Liver (tissue), 9 donors: Measurements from ENCODE around the gene EEFSEC. TPM values are rescaled to one million over a fixed set of nuclear protein-coding genes. Genes with fewer than 3 reads are reported as not detected.

ENCODE experiments used
- DNase-seq: peaks from one replicate; pipeline ENCODE4 v3.0.0-alpha.2; 2017; ENCODE audit warnings: low spot score
- H3K27ac ChIP-seq, 2 donors: one replicate each; pipeline ENCODE4 v1.7.0; 2013; ENCODE audit warnings: inconsistent platforms in 2 of 2, low read length in 2 of 2, control low read depth in 1 of 2, low read depth in 1 of 2, mild to moderate bottlenecking in 1 of 2
- H3K27me3 ChIP-seq, 4 donors: one replicate each; pipeline versions ENCODE4 v1.6.1 to v1.7.0; 2013; ENCODE audit warnings: low read length in 3 of 4, inconsistent platforms in 1 of 4, mild to moderate bottlenecking in 1 of 4, moderate library complexity in 1 of 4; ENCODE audit not compliant: control insufficient read depth in 4 of 4, insufficient read depth in 4 of 4
- H3K36me3 ChIP-seq, 4 donors: one replicate each; pipeline versions ENCODE4 v1.6.1 to v1.7.0; 2013; ENCODE audit warnings: low read length in 3 of 4, mild to moderate bottlenecking in 3 of 4, low read depth in 1 of 4, moderate library complexity in 1 of 4; ENCODE audit not compliant: control insufficient read depth in 4 of 4, insufficient read depth in 3 of 4
- H3K4me1 ChIP-seq, 4 donors: one replicate each; pipeline versions ENCODE4 v1.6.1 to v1.7.0; 2013; ENCODE audit warnings: low read length in 3 of 4, mild to moderate bottlenecking in 3 of 4, moderate library complexity in 1 of 4; ENCODE audit not compliant: control insufficient read depth in 4 of 4, insufficient read depth in 4 of 4
- H3K4me3 ChIP-seq, 3 donors: one replicate each; pipeline versions ENCODE4 v1.6.1 to v1.7.0; 2013; ENCODE audit warnings: low read length in 3 of 3, control low read depth in 1 of 3, low read depth in 1 of 3, mild to moderate bottlenecking in 1 of 3
- H3K9ac ChIP-seq, 2 donors: one replicate each; pipeline ENCODE4 v1.7.0; 2013; ENCODE audit warnings: low read length in 2 of 2, mild to moderate bottlenecking in 2 of 2, moderate library complexity in 2 of 2, control low read depth in 1 of 2, low read depth in 1 of 2
- H3K9me3 ChIP-seq, 4 donors: one replicate each; pipeline versions ENCODE4 v1.6.1 to v1.7.0; 2013; ENCODE audit warnings: low read length in 3 of 4; ENCODE audit not compliant: control insufficient read depth in 4 of 4
- EGR1 ChIP-seq, 2 donors: IDR thresholded peaks; 2 replicates each; pipeline ENCODE4 v1.6.1; 2016 to 2018; ENCODE audit warnings: antibody characterized with exemption in 2 of 2, low read depth in 2 of 2
- FOXA1 ChIP-seq: IDR thresholded peaks from 2 replicates; pipeline ENCODE4 v1.6.1; 2016; ENCODE audit warnings: antibody characterized with exemption
- FOXA2 ChIP-seq: IDR thresholded peaks from 2 replicates; pipeline ENCODE4 v1.6.1; 2016; ENCODE audit warnings: antibody characterized with exemption
- GABPA ChIP-seq, 2 donors: IDR thresholded peaks in 1 of 2; conservative IDR thresholded peaks in 1 of 2; 2 replicates each; pipeline ENCODE4 v1.6.1; 2016; ENCODE audit warnings: antibody characterized with exemption in 2 of 2, mild to moderate bottlenecking in 1 of 2, moderate library complexity in 1 of 2
- HNF4A ChIP-seq, 2 donors: conservative IDR thresholded peaks; 2 replicates each; pipeline ENCODE4 v1.6.1; 2016; ENCODE audit warnings: antibody characterized with exemption in 2 of 2, mild to moderate bottlenecking in 2 of 2
- HNF4G ChIP-seq: IDR thresholded peaks from 2 replicates; pipeline ENCODE4 v1.6.1; 2016; ENCODE audit warnings: antibody characterized with exemption
- JUND ChIP-seq, 2 donors: IDR thresholded peaks; 2 replicates each; pipeline ENCODE4 v1.6.1; 2016; ENCODE audit warnings: antibody characterized with exemption in 2 of 2
- NR2F2 ChIP-seq: IDR thresholded peaks from 2 replicates; pipeline ENCODE4 v1.6.1; 2016; ENCODE audit warnings: antibody characterized with exemption
- RAD21 ChIP-seq, 2 donors: IDR thresholded peaks; 2 replicates each; pipeline ENCODE4 v1.6.1; 2016; ENCODE audit warnings: antibody characterized with exemption in 2 of 2, mild to moderate bottlenecking in 2 of 2
- RXRA ChIP-seq, 2 donors: IDR thresholded peaks; 2 replicates each; pipeline ENCODE4 v1.6.1; 2017 to 2018; ENCODE audit warnings: antibody characterized with exemption in 2 of 2, mild to moderate bottlenecking in 1 of 2
- SP1 ChIP-seq: IDR thresholded peaks from 2 replicates; pipeline ENCODE4 v1.6.1; 2018; ENCODE audit warnings: antibody characterized with exemption, mild to moderate bottlenecking
- TAF1 ChIP-seq: conservative IDR thresholded peaks from 2 replicates; pipeline ENCODE4 v1.6.1; 2016; ENCODE audit warnings: antibody characterized with exemption, mild to moderate bottlenecking
- YY1 ChIP-seq: IDR thresholded peaks from 2 replicates; pipeline ENCODE4 v1.6.1; 2016; ENCODE audit warnings: antibody characterized with exemption, mild to moderate bottlenecking
- WGBS: extraction: QIAGEN DNeasy Blood & Tissue Kit; methylation state at CpG from one replicate; pipeline ENCODE4 v1.1.7; 2013; 5-methylcytosine and 5-hydroxymethylcytosine counted together
- polyA plus RNA-seq, 2 donors: library from polyadenylated mRNA; stranded (reverse) in 1 of 2; unstranded in 1 of 2; fragments of 200-250 nt in 1 of 2; fragments of >200 nt in 1 of 2; fragmentation: Nextera tagmentation in 1 of 2; extraction: Ambion mirVana in 1 of 2; gene quantifications; one replicate each; pipeline versions ENCODE4 v1.2.1 to v1.2.3, GENCODE V29; 2013 to 2015
- total RNA-seq, 2 donors: library from RNA; depleted of rRNA; stranded (reverse); fragments of >200 nt; gene quantifications; one replicate each; pipeline ENCODE4 v1.2.3, GENCODE V29; 2014
- TF ChIP-seq, protein P1 (sequence below): IDR thresholded peaks from 2 replicates; pipeline ENCODE4 v1.6.1; 2016; ENCODE audit warnings: antibody characterized with exemption
- TF ChIP-seq, protein P2 (sequence below): IDR thresholded peaks from 2 replicates; pipeline ENCODE4 v1.6.1; 2016; ENCODE audit warnings: antibody characterized with exemption
- TF ChIP-seq, protein P3 (sequence below): IDR thresholded peaks from 2 replicates; pipeline ENCODE4 v1.6.1; 2016; ENCODE audit warnings: antibody characterized with exemption
- TF ChIP-seq, protein P4 (sequence below): fragments of 150-350 bp; IDR thresholded peaks from 2 replicates; pipeline ENCODE4 v1.5.1; 2017; ENCODE audit warnings: improper control_type of control experiment, low read depth, low read length; ENCODE audit not compliant: missing input control
- TF ChIP-seq, protein P5 (sequence below): IDR thresholded peaks from 2 replicates; pipeline ENCODE4 v1.6.1; 2016; ENCODE audit warnings: antibody characterized with exemption, mild to moderate bottlenecking
- donor health status: healthy.
- donor health status: healthy.
- donor health status: healthy.
- donor health status: healthy.
- donor health status: healthy.

Gene EEFSEC
- total and polyA plus RNA-seq, 4 donors: 8.4 to 13.1 (median 10.7) TPM

DNA sequence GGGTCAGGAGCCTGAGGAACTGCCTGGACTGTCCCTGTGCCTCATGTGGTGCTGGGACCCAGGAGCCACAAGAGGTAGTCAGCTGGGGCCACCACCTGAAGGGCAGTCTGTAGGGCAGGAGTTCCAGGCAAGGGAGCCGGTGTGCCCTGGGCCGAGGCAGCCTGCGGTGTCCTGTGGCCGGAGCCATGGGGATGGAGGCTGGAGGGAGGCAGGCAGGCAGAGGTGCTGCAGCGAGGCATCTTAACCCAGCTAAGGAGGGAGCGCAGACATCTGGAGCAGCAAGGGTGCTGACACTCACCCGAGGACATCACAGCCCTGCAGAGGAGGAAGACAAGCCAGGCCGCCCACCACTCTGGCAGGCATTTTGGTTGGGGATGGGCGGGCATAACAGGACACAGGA is 235.7 kb downstream of the EEFSEC start:
- Histone ChIP-seq H3K27me3 (no peaks in the 10 kb centered on the region), H3K4me3 (no peak overlapping the region), H3K27ac (no peak overlapping the region), H3K36me3 (peaks cover 0 to 2% (median 0%) of the 10 kb centered on the region in 4 donors), H3K9ac (no peak overlapping the region), H3K4me1 (peaks cover 13 to 23% (median 23%) of the 10 kb centered on the region in 4 donors), H3K9me3 (no peaks in the 10 kb centered on the region)
- WGBS: 99% methylated on average over 9 of the region's 9 CpGs
- no peak for DNase-seq
- TF ChIP-seq GABPA (IDR thresholded peaks at IDR 0.05 in 1 of 2, conservative IDR thresholded peaks at IDR 0.05 in 1 of 2) (no peak), HNF4G (no peak), HNF4A (conservative IDR thresholded peaks at IDR 0.05) (no peak), SP1 (no peak), TAF1 (no peak), FOXA1 (no peak), RXRA (IDR thresholded peaks at IDR 0.05) (no peak), YY1 (no peak)
- TF ChIP-seq, protein P1, sequence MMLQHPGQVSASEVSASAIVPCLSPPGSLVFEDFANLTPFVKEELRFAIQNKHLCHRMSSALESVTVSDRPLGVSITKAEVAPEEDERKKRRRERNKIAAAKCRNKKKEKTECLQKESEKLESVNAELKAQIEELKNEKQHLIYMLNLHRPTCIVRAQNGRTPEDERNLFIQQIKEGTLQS: no peak
- TF ChIP-seq, protein P2, sequence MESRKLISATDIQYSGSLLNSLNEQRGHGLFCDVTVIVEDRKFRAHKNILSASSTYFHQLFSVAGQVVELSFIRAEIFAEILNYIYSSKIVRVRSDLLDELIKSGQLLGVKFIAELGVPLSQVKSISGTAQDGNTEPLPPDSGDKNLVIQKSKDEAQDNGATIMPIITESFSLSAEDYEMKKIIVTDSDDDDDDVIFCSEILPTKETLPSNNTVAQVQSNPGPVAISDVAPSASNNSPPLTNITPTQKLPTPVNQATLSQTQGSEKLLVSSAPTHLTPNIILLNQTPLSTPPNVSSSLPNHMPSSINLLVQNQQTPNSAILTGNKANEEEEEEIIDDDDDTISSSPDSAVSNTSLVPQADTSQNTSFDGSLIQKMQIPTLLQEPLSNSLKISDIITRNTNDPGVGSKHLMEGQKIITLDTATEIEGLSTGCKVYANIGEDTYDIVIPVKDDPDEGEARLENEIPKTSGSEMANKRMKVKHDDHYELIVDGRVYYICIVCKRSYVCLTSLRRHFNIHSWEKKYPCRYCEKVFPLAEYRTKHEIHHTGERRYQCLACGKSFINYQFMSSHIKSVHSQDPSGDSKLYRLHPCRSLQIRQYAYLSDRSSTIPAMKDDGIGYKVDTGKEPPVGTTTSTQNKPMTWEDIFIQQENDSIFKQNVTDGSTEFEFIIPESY: no peak
- TF ChIP-seq, protein P3, sequence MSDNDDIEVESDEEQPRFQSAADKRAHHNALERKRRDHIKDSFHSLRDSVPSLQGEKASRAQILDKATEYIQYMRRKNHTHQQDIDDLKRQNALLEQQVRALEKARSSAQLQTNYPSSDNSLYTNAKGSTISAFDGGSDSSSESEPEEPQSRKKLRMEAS: no peak

DNA sequence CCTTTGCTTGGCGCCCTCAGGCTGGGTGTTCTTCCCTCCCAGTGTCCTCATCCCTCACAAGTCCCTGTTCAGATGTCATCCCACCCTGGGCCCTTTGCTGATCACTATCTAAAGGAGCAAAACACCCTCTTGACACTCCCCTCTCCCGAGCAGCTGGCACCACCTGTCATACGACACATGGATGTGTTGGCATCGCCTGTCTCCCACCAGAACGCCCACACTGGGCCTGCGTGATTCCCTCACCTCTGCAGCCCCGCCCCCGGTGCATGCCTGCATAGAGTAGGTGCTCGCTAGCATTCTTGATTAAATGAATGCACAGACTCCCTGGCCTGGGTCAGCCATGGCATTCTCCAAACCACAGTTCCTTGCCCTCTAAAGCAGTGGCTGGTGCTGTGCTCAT is 237.6 kb downstream of the EEFSEC start:
- no peak for DNase-seq
- Histone ChIP-seq H3K4me3 (no peak overlapping the region), H3K4me1 (peaks cover 5% of the 10 kb centered on the region in 4 donors), H3K27me3 (no peaks in the 10 kb centered on the region), H3K9me3 (no peaks in the 10 kb centered on the region), H3K27ac (no peak overlapping the region), H3K36me3 (peaks cover 0 to 2% (median 0%) of the 10 kb centered on the region in 4 donors), H3K9ac (no peak overlapping the region)
- no peak for TF ChIP-seq HNF4G
- no peak for TF ChIP-seq NR2F2
- TF ChIP-seq, protein P1: no peak
- TF ChIP-seq GABPA (IDR thresholded peaks at IDR 0.05 in 1 of 2, conservative IDR thresholded peaks at IDR 0.05 in 1 of 2): no peak
- TF ChIP-seq RXRA (IDR thresholded peaks at IDR 0.05): no peak
- TF ChIP-seq, protein P2: no peak
- no peak for TF ChIP-seq FOXA2
- TF ChIP-seq EGR1 (IDR thresholded peaks at IDR 0.05; ENCODE audit: low read depth in 2 of 2): no peak
- TF ChIP-seq, protein P4, sequence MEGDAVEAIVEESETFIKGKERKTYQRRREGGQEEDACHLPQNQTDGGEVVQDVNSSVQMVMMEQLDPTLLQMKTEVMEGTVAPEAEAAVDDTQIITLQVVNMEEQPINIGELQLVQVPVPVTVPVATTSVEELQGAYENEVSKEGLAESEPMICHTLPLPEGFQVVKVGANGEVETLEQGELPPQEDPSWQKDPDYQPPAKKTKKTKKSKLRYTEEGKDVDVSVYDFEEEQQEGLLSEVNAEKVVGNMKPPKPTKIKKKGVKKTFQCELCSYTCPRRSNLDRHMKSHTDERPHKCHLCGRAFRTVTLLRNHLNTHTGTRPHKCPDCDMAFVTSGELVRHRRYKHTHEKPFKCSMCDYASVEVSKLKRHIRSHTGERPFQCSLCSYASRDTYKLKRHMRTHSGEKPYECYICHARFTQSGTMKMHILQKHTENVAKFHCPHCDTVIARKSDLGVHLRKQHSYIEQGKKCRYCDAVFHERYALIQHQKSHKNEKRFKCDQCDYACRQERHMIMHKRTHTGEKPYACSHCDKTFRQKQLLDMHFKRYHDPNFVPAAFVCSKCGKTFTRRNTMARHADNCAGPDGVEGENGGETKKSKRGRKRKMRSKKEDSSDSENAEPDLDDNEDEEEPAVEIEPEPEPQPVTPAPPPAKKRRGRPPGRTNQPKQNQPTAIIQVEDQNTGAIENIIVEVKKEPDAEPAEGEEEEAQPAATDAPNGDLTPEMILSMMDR: no peak
- TF ChIP-seq FOXA1: no peak
- TF ChIP-seq SP1: no peak
- no peak for TF ChIP-seq RAD21 (IDR thresholded peaks at IDR 0.05)
- TF ChIP-seq YY1: no peak
- no peak for TF ChIP-seq TAF1
- TF ChIP-seq, protein P3: no peak
- no peak for TF ChIP-seq JUND (IDR thresholded peaks at IDR 0.05)
- TF ChIP-seq, protein P5, sequence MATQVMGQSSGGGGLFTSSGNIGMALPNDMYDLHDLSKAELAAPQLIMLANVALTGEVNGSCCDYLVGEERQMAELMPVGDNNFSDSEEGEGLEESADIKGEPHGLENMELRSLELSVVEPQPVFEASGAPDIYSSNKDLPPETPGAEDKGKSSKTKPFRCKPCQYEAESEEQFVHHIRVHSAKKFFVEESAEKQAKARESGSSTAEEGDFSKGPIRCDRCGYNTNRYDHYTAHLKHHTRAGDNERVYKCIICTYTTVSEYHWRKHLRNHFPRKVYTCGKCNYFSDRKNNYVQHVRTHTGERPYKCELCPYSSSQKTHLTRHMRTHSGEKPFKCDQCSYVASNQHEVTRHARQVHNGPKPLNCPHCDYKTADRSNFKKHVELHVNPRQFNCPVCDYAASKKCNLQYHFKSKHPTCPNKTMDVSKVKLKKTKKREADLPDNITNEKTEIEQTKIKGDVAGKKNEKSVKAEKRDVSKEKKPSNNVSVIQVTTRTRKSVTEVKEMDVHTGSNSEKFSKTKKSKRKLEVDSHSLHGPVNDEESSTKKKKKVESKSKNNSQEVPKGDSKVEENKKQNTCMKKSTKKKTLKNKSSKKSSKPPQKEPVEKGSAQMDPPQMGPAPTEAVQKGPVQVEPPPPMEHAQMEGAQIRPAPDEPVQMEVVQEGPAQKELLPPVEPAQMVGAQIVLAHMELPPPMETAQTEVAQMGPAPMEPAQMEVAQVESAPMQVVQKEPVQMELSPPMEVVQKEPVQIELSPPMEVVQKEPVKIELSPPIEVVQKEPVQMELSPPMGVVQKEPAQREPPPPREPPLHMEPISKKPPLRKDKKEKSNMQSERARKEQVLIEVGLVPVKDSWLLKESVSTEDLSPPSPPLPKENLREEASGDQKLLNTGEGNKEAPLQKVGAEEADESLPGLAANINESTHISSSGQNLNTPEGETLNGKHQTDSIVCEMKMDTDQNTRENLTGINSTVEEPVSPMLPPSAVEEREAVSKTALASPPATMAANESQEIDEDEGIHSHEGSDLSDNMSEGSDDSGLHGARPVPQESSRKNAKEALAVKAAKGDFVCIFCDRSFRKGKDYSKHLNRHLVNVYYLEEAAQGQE: no peak
- no peak for TF ChIP-seq HNF4A (conservative IDR thresholded peaks at IDR 0.05)
- 96% methylated on average over 9 of the region's 9 CpGs for WGBS
